CD4-positive, alpha-beta memory T cell (primary cell): ENCODE data around the gene SEC11A. TPM values are rescaled to one million over a fixed set of nuclear protein-coding genes. Genes with fewer than 3 reads are reported as not detected.
A peak's percentile ranks its signal among the peaks of the same experiment; 100 is the strongest.
"Not testable (repeated sequence)": the region's sequence is repeated elsewhere in the genome, so short reads cannot be mapped to it uniquely, and the experiment has no call there.

Experiments used
- CTCF ChIA-PET: fragments of 350-600 bp; sonication (Branson Sonifier 250); formaldehyde crosslinking; loops from one replicate; lab custom pipeline; 2021; ENCODE audit warnings: inconsistent platforms; ENCODE audit not compliant: partially characterized antibody; lab: Charles Lee
- POLR2A ChIA-PET: fragments of 350-600 bp; sonication (Branson Sonifier 250); formaldehyde crosslinking; loops from one replicate; lab custom pipeline; 2021; ENCODE audit not compliant: partially characterized antibody; lab: Charles Lee
- DNase-seq, 5 donors: peaks; one replicate each; pipeline versions ENCODE4 v3.0.0 to v3.0.0-alpha.2; 2020 to 2022; ENCODE audit warnings: mixed read lengths in 1 of 5
- H3K27ac ChIP-seq: one replicate; pipeline ENCODE4 v1.7.0; 2013; ENCODE audit warnings: low read depth, low read length
- H3K27me3 ChIP-seq: 2 replicates; pipeline ENCODE4 v1.7.0; 2013; ENCODE audit warnings: mild to moderate bottlenecking, low read length, moderate library complexity; ENCODE audit not compliant: insufficient read depth
- H3K36me3 ChIP-seq: 2 replicates; pipeline ENCODE4 v1.7.0; 2013; ENCODE audit warnings: mild to moderate bottlenecking, low read length, moderate library complexity; ENCODE audit not compliant: insufficient read depth
- H3K4me1 ChIP-seq: 2 replicates; pipeline ENCODE4 v1.7.0; 2013; ENCODE audit warnings: mild to moderate bottlenecking, low read length, moderate library complexity; ENCODE audit not compliant: insufficient read depth
- H3K4me3 ChIP-seq, 2 donors: one replicate each; pipeline ENCODE4 v1.7.0; 2013; ENCODE audit warnings: low read length in 2 of 2, mild to moderate bottlenecking in 1 of 2
- H3K9me3 ChIP-seq, 2 donors: one replicate each; pipeline ENCODE4 v1.7.0; 2013; ENCODE audit warnings: low read length in 2 of 2, control low read depth in 1 of 2; ENCODE audit not compliant: control insufficient read depth in 1 of 2
- H3K27ac Mint-ChIP-seq, 7 donors: one replicate each; pipeline ENCODE4 v1.8.0; 2020 to 2021; ENCODE audit warnings: mixed read lengths in 7 of 7, mild to moderate bottlenecking in 6 of 7, inconsistent platforms in 3 of 7, moderate library complexity in 3 of 7
- H3K27me3 Mint-ChIP-seq, 2 donors: one replicate each; pipeline ENCODE4 v1.8.0; 2020 to 2021; ENCODE audit warnings: mixed read lengths in 2 of 2
- H3K36me3 Mint-ChIP-seq, 2 donors: one replicate each; pipeline ENCODE4 v1.8.0; 2020 to 2021; ENCODE audit warnings: mixed read lengths in 2 of 2, inconsistent platforms in 1 of 2, mild to moderate bottlenecking in 1 of 2
- H3K4me1 Mint-ChIP-seq, 4 donors: one replicate each; pipeline ENCODE4 v1.8.0; 2020 to 2021; ENCODE audit warnings: mixed read lengths in 4 of 4, mild to moderate bottlenecking in 1 of 4
- H3K4me3 Mint-ChIP-seq, 8 donors: one replicate each; pipeline ENCODE4 v1.8.0; 2020 to 2021; ENCODE audit warnings: mixed read lengths in 8 of 8, mild to moderate bottlenecking in 7 of 8, moderate library complexity in 6 of 8, inconsistent platforms in 3 of 8
- H3K9me3 Mint-ChIP-seq, 8 donors: one replicate each; pipeline ENCODE4 v1.8.0; 2020 to 2021; ENCODE audit warnings: mixed read lengths in 8 of 8, mild to moderate bottlenecking in 5 of 8, inconsistent platforms in 3 of 8, moderate library complexity in 1 of 8
- intact Hi-C: fragments of 100-400 bp; cut with micrococcal nuclease; formaldehyde crosslinking; loops from one replicate; pipeline ENCODE4 v1.15.1; 2023
- polyA plus RNA-seq, 2 donors: library from polyadenylated mRNA; unstranded; fragments of 300-500 nt; fragmentation: Illumina TruSeq; gene quantifications; one replicate each; pipeline ENCODE4 v1.2.3, GENCODE V29; 2021
- total RNA-seq, 2 experiments: library from RNA; stranded (reverse); gene quantifications; one replicate each; pipeline ENCODE4 v1.2.3, GENCODE V29; 2021

The SEC11A gene
- total and polyA plus RNA-seq, 4 experiments from 2014 or later = 85.0 to 168 (median 108) TPM

DNA sequence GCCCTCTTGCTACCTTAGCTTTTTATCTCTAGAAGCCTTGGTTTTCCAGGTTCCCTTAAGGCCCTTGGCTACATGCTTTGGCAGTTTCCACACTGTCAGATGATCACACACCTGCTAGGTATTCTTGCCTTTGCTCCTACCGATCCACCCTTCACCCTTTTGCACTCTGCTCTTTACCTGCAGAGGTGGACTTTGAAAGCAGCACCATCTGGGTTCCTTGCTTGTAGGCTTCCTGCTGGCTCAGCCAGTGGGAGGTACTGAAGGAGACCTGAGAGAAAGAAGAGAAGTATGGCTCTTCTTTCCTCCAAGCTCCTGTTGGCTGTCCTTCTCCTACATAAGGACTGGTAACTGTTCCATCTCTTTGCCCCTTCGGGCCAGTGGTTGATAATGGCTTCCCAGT lies 25.2 kb upstream of the SEC11A start:
- Mint-ChIP-seq H3K27ac (peak overlapping the region in 4 of 7 donors; percentile 1 to 76 (median 48)), H3K4me1 (peaks cover 28 to 49% (median 35%) of the 10 kb centered on the region in 4 donors), H3K9me3 (peaks cover 0 to 2% (median 0%) of the 10 kb centered on the region in 8 donors), H3K36me3 (no peaks in the 10 kb centered on the region), H3K27me3 (no peaks in the 10 kb centered on the region), H3K4me3 (no peak overlapping the region)
- no peak for DNase-seq
- Histone ChIP-seq H3K27me3 (no peaks in the 10 kb centered on the region), H3K4me3 (no peak overlapping the region), H3K4me1 (peaks cover 28% of the 10 kb centered on the region), H3K9me3 (no peaks in the 10 kb centered on the region), H3K27ac (no peak overlapping the region), H3K36me3 (no peaks in the 10 kb centered on the region)
- intact Hi-C loops = loop anchor here (10.0 kb wide), 1 partner anchor 46 kb away; no protein-coding TSS in a partner anchor
- ChIA-PET POLR2A (interaction anchor here (14.2 kb wide), 1 partner anchor 21 kb away, joined by 522 read pairs; the partner anchor contains the start of gene SEC11A), CTCF (interaction anchor here (0.6 to 1.8 kb wide), 2 partner anchors 16 to 149 kb away, joined by 3 to 6 read pairs; no protein-coding TSS in a partner anchor)

DNA sequence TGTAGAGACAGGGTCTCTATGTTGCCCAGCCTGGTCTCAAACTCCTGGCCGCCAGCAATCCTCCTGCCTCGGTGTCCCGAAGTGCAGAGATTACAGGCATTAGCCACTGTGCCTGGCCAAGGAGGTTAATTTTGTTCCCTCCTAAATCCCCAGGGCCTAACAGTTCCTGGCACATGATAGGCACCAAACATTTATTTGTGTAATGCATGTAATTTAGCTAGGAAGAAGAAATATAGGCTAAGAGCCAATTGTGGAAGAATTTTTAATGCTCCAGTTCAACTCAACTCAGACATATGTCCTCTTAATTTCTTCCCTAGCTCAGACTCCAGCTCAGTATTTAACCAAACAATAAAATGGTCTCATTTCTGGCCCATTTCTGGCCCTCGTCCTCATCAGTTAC lies 24.8 kb upstream of the SEC11A start:
- H3K9me3 Mint-ChIP-seq = peaks cover 0 to 2% (median 0%) of the 10 kb centered on the region in 8 donors
- intact Hi-C loops = loop anchor here (10.0 kb wide), 1 partner anchor 46 kb away; no protein-coding TSS in a partner anchor
- no peaks in the 10 kb centered on the region for H3K36me3 ChIP-seq
- H3K4me3 Mint-ChIP-seq = no peak overlapping the region
- H3K36me3 Mint-ChIP-seq = no peaks in the 10 kb centered on the region
- ChIA-PET CTCF (interaction anchor here (0.6 to 1.8 kb wide), 2 partner anchors 16 to 148 kb away, joined by 3 to 6 read pairs; no protein-coding TSS in a partner anchor), POLR2A (interaction anchor here (14.2 kb wide), 1 partner anchor 20 kb away, joined by 522 read pairs; the partner anchor contains the start of gene SEC11A)
- H3K27ac Mint-ChIP-seq = peak overlapping the region in 3 of 7 donors; percentile 1 to 61 (median 39)
- H3K9me3 ChIP-seq = no peaks in the 10 kb centered on the region
- H3K27me3 ChIP-seq = no peaks in the 10 kb centered on the region
- peaks cover 30% of the 10 kb centered on the region for H3K4me1 ChIP-seq
- H3K27me3 Mint-ChIP-seq = no peaks in the 10 kb centered on the region
- DNase-seq = no peak
- peaks cover 26 to 48% (median 34%) of the 10 kb centered on the region in 4 donors for H3K4me1 Mint-ChIP-seq
- no peak overlapping the region for H3K27ac ChIP-seq
- H3K4me3 ChIP-seq = no peak overlapping the region

- Mint-ChIP-seq H3K4me3 (peak overlapping the region in 5 of 8 donors; percentile 18 to 60 (median 43)), H3K4me1 (peaks cover 31 to 59% (median 40%) of the 10 kb centered on the region in 4 donors), H3K27me3 (no peaks in the 10 kb centered on the region), H3K27ac (peak overlapping the region; percentile 18 to 93 (median 79)), H3K9me3 (peaks cover 0 to 2% (median 0%) of the 10 kb centered on the region in 8 donors), H3K36me3 (no peaks in the 10 kb centered on the region)
- POLR2A ChIA-PET = interaction anchor here (1.0 to 9.1 kb wide), 5 partner anchors 9 to 83 kb away, joined by 3 to 598 read pairs (median 31); partner anchors contain the start of genes SEC11A, WDR73 and ZNF592
- CTCF ChIA-PET = interaction anchor here (1.1 to 3.5 kb wide), 3 partner anchors 10 to 39 kb away, joined by 4 to 31 read pairs (median 7); partner anchors contain the start of gene SEC11A
- Histone ChIP-seq H3K4me1 (peaks cover 48% of the 10 kb centered on the region), H3K27ac (no peak overlapping the region), H3K27me3 (no peaks in the 10 kb centered on the region), H3K4me3 (no peak overlapping the region), H3K36me3 (no peaks in the 10 kb centered on the region), H3K9me3 (no peaks in the 10 kb centered on the region)
- intact Hi-C loops = no loop called here
- no peak for DNase-seq
These were observed 21.1 kb upstream of the SEC11A start for GRCh38 chr15:84737005-84737404.

DNA sequence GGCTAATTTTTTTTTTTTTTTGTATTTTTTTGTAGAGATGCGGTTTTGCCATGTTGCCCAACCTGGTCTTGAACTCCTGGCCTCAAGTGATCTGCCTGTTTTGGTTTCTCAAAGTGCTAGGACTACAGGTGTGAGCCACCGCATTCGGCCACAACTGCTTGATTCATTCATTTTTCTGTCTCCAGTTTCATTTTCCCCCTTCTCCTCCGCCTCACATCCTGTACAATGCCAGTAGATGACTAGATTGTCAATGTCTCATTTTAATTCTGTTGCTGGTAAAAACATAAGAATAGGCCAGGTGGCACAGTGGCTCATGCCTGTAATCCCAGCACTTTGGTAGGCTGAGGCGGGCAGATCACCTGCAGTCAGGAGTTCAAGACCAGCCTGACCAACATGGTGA lies 20.4 kb upstream of the SEC11A start:
- Mint-ChIP-seq H3K27me3 (no peaks in the 10 kb centered on the region), H3K9me3 (peaks cover 0 to 2% (median 0%) of the 10 kb centered on the region in 8 donors), H3K36me3 (no peaks in the 10 kb centered on the region), H3K4me3 (peak overlapping the region; percentile 55 to 87 (median 73)), H3K4me1 (peaks cover 30 to 57% (median 40%) of the 10 kb centered on the region in 4 donors), H3K27ac (peak overlapping the region; percentile 84 to 94 (median 89))
- Histone ChIP-seq H3K27me3 (no peaks in the 10 kb centered on the region), H3K4me3 (no peak overlapping the region), H3K9me3 (no peaks in the 10 kb centered on the region), H3K4me1 (peaks cover 53% of the 10 kb centered on the region), H3K27ac (peak overlapping the region; percentile 2), H3K36me3 (no peaks in the 10 kb centered on the region)
- DNase-seq = peak; percentile 70 to 82 (median 75)
- intact Hi-C loops = no loop called here
- ChIA-PET POLR2A (interaction anchor here (1.0 to 9.1 kb wide), 12 partner anchors 10 to 105 kb away, joined by 3 to 598 read pairs (median 14); partner anchors contain the start of genes NMB, SEC11A, WDR73 and ZNF592), CTCF (interaction anchor here (0.6 to 5.3 kb wide), 9 partner anchors 10 to 191 kb away, joined by 3 to 57 read pairs (median 12); partner anchors contain the start of genes SEC11A and WDR73)

- H3K27ac ChIP-seq = peak overlapping the region; percentile 41
- not testable (repeated sequence) for H3K9me3 Mint-ChIP-seq, H3K27me3 ChIP-seq, H3K36me3 Mint-ChIP-seq, H3K27me3 Mint-ChIP-seq, H3K36me3 ChIP-seq, H3K9me3 ChIP-seq
- DNase-seq = peak in 2 of 5 donors; percentile 15 to 45
- peaks cover 53% of the 10 kb centered on the region for H3K4me1 ChIP-seq
- H3K4me3 ChIP-seq = peak overlapping the region; percentile 25 to 46
- CTCF ChIA-PET = interaction anchor here (0.8 to 5.3 kb wide), 14 partner anchors 10 to 192 kb away, joined by 3 to 57 read pairs (median 6); partner anchors contain the start of genes SEC11A, WDR73 and ZNF592
- POLR2A ChIA-PET = interaction anchor here (1.0 to 9.1 kb wide), 14 partner anchors 11 to 245 kb away, joined by 3 to 598 read pairs (median 8); partner anchors contain the start of genes NMB, SEC11A, WDR73 and ZNF592
- Mint-ChIP-seq H3K4me1 (peaks cover 29 to 50% (median 38%) of the 10 kb centered on the region in 4 donors), H3K4me3 (peak overlapping the region; percentile 77 to 90 (median 81)), H3K27ac (peak overlapping the region; percentile 84 to 95 (median 93))
- intact Hi-C loops = loop anchor here (1.0 kb wide), 4 partner anchors 10 to 19 kb away; partner anchors contain the start of genes SEC11A and ZNF592
These were observed 19.6 kb upstream of the SEC11A start for GRCh38 chr15:84735480-84736061.

DNA sequence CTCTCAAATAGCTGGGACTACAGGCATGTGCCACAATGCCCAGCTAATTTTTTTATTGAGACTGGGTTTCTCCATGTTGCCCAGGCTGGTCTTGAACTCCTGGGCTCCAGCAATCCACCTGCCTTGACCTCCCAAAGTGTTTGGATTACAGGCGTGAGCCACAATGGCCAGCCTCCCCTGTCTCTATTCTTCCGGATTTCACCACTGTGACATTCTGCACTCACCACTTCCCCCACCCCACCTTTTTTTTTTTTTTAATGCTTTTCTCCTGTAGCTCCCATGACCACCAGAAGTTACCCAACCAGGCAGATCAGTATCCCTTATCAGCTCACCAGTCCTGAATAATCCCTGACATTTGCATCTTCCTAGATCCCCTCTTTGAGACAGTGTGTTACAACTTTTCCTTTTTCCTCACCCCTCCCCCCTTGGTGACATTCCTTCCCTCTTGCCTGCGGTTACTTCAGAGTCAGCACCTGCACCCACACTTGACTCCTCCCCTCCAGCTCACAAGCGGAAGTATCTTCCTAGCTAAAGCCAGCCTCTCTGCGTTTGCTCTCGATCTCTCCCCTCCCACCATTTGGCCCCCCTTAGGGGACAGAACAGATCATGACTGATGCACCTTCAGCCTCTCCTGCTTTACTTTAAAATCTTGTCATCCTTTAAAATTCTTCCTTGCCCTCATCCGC lies 19.0 kb upstream of the SEC11A start:
- H3K27ac Mint-ChIP-seq = peak overlapping the region; percentile 84 to 95 (median 93)
- Histone ChIP-seq H3K4me1 (peaks cover 53% of the 10 kb centered on the region), H3K27ac (peak overlapping the region; percentile 41), H3K4me3 (peak overlapping the region; percentile 25 to 46), H3K36me3 (no peaks in the 10 kb centered on the region), H3K27me3 (no peaks in the 10 kb centered on the region), H3K9me3 (no peaks in the 10 kb centered on the region)
- intact Hi-C loops = loop anchor here (1.0 kb wide), 4 partner anchors 10 to 19 kb away; partner anchors contain the start of genes SEC11A and ZNF592
- peaks cover 0 to 2% (median 0%) of the 10 kb centered on the region in 8 donors for H3K9me3 Mint-ChIP-seq
- H3K4me1 Mint-ChIP-seq = peaks cover 29 to 50% (median 38%) of the 10 kb centered on the region in 4 donors
- H3K36me3 Mint-ChIP-seq = no peaks in the 10 kb centered on the region
- ChIA-PET CTCF (interaction anchor here (0.7 to 5.3 kb wide), 14 partner anchors 10 to 163 kb away, joined by 3 to 57 read pairs (median 6); partner anchors contain the start of genes SEC11A, WDR73 and ZNF592), POLR2A (interaction anchor here (0.8 to 9.1 kb wide), 15 partner anchors 12 to 246 kb away, joined by 3 to 598 read pairs (median 8); partner anchors contain the start of genes NMB, SEC11A, WDR73 and ZNF592)
- no peaks in the 10 kb centered on the region for H3K27me3 Mint-ChIP-seq
- peak; percentile 72 to 88 (median 77) for DNase-seq
- peak overlapping the region; percentile 77 to 90 (median 81) for H3K4me3 Mint-ChIP-seq
